ENCODE results near the gene PKD2L2.

Gene PKD2L2

DNA sequence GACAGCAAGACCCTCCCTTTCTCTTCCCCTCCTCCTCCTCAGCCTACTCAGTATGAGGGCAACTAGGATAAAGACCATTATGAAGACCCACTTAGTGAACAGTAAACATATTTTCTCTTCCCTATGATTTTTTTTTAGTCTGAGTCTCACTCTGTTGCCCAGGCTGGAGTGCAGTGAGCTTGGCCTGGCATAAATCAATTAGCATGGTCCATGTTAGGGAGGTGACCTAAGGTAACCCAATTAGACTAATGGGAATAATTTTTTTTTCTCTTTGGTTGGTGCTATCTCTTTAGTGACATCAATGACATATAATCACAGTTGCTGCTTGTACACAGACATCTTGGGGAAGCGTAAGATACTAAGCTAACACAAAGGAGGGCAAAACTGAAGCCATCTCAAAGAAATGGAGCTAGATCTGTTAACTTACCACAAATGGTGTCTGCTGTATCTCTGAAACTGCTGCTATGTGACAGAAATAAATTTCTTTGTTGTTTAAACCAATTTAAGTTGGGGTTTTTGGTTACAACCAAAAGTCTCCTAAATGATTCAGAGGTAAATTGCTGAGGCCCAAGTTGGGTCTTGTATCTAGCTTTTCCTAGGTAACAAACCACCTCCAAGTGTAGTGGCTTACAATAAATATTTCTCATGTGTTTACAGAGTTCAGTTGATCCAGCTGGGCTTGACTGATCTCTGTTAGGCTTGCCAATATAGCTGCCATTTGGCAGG is 13.3 kb downstream of the PKD2L2 start:
- TF ChIP-seq, protein P1, sequence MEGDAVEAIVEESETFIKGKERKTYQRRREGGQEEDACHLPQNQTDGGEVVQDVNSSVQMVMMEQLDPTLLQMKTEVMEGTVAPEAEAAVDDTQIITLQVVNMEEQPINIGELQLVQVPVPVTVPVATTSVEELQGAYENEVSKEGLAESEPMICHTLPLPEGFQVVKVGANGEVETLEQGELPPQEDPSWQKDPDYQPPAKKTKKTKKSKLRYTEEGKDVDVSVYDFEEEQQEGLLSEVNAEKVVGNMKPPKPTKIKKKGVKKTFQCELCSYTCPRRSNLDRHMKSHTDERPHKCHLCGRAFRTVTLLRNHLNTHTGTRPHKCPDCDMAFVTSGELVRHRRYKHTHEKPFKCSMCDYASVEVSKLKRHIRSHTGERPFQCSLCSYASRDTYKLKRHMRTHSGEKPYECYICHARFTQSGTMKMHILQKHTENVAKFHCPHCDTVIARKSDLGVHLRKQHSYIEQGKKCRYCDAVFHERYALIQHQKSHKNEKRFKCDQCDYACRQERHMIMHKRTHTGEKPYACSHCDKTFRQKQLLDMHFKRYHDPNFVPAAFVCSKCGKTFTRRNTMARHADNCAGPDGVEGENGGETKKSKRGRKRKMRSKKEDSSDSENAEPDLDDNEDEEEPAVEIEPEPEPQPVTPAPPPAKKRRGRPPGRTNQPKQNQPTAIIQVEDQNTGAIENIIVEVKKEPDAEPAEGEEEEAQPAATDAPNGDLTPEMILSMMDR (IDR thresholded peaks at IDR 0.05; ENCODE audit: borderline replicate concordance, insufficient read depth, low read depth, low read length): no peak
- no peak overlapping the region for H3K4me3 ChIP-seq (ENCODE audit: low read depth, low read length)

DNA sequence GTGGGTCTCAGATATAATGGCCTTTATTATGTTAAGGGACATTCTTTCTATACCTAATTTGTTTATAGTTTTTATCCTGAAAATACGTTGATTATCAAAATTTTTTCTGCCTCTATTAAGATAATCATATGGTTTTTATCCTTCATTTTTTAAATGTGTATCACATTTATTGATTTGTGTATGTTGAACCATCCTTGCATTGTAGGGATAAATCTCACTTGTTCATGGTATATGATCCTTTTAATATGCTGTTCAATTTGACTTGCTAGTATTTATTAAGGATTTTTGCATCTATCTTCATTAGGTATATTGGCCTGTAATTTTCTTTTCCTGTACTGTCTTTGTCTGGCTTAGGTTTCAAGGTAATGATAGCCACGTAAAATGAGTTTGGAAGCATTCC is 25.5 kb downstream of the PKD2L2 start:
- TF ChIP-seq, protein P1 (IDR thresholded peaks at IDR 0.05; ENCODE audit: borderline replicate concordance, insufficient read depth, low read depth, low read length): no peak
- no peak overlapping the region for H3K4me3 ChIP-seq (ENCODE audit: low read depth, low read length)

DNA sequence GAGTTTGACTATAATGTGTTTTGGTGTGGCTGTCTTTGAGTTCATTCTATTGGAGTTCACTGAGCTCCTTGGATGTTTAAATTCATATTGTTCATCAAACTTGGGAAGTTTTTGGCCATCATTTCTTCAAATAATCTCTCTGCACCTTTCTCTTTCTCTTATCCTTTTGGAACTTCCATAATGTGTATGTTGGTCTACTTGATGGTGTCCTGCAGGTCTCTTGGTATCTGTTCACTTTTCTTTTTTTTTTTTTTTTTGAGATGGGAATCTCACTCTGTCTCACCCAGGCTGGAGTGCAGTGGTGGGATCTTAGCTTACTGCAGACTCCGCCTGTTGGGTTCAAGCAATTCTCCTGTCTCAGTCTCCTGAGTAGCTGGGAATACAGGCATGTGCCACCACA is 27.7 kb downstream of the PKD2L2 start:
- no peak overlapping the region for H3K4me3 ChIP-seq (ENCODE audit: low read depth, low read length)
- TF ChIP-seq, protein P1 (IDR thresholded peaks at IDR 0.05; ENCODE audit: borderline replicate concordance, insufficient read depth, low read depth, low read length): no peak

DNA sequence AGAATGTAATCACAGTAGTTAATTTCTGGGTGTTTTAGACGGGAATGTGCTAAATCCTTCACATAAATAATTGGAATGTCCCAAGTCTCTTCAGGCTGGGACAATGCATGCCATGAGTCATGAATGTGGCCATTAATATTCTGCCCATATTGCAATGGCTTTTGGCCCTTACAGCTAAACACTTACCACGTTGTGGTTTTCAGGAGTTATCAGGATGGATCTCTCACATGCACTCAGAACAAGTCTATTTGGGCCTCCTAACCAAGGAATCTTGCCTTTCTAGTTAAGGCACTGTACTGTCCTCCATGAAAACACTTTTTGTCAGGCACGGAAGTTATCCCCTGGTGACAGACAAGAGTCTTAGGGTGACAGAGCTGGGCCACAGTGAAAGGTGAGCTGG is 32.7 kb downstream of the PKD2L2 start:
- TF ChIP-seq, protein P1 (IDR thresholded peaks at IDR 0.05; ENCODE audit: borderline replicate concordance, insufficient read depth, low read depth, low read length): no peak

DNA sequence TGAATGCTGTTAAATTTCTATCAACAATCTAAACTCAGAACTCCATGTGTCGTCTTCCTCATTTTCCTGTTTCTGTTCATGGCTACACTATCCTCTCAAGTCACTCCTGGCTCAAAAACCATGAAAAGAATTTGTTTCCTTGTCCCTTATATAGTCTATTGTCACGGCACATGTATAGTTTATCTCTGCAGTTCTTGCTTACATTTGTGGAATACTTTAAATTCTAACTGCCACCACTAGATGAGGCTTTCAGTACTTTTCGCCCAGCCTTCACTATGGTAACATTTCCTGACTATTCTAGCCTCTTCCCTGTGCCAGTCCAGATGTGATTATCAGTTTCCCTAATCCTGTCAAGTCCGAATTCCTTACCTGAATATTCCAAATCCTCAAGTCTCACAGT is 34.6 kb downstream of the PKD2L2 start:
- TF ChIP-seq, protein P1 (IDR thresholded peaks at IDR 0.05; ENCODE audit: borderline replicate concordance, insufficient read depth, low read depth, low read length): no peak

More for the DNA sequence above, 32.7 kb downstream of the PKD2L2 start:
- no peak overlapping the region for H3K4me3 ChIP-seq (ENCODE audit: low read depth, low read length)

DNA sequence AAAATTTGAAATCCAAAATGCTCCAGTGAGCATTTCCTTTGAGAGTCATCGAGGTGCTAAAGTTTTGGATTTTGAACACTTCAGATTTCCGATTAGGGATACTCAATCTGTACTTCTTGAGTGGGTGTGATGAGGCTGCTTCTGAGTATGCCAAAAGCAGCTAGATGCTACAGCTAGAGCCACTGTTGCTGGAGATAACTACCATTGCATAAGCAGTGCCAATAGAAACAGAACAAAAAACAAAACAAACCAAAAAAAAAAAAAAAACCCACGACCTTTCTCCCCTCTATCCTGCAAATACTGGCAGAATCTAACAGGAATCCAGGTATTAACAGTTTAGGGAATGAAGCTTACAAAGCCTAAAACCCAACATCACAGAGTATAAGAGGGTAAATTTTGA is 43.5 kb downstream of the PKD2L2 start:
- TF ChIP-seq, protein P1 (IDR thresholded peaks at IDR 0.05; ENCODE audit: borderline replicate concordance, insufficient read depth, low read depth, low read length): no peak
- H3K4me3 ChIP-seq (ENCODE audit: low read depth, low read length): no peak overlapping the region

More for the DNA sequence above, 34.6 kb downstream of the PKD2L2 start:
- no peak overlapping the region for H3K4me3 ChIP-seq (ENCODE audit: low read depth, low read length)

DNA sequence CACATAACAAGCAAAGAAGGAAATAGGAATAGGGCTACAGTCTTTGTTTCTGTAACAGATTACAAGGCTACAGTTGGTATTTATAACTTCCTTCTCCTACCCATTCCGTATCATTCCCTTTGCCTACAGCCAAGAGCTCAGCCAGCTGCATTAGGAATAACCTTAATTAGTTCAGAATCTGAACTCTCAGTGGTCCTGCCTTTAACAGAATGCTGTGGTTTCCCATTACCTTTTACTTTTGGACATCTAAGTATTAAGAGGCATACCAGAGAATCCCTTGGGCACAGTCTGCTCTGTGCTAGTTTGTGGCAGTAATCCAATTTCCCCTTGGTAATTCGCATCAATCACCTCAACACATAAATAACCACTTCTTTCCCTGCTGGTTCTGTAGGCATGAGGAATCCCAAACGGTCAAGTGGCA is 44.2 kb downstream of the PKD2L2 start:
- TF ChIP-seq, protein P1 (IDR thresholded peaks at IDR 0.05; ENCODE audit: borderline replicate concordance, insufficient read depth, low read depth, low read length): no peak
- H3K4me3 ChIP-seq (ENCODE audit: low read depth, low read length): no peak overlapping the region
